Jurkat, Clone E6-1 (cell line): ENCODE measurements around the gene S100A13.
"Not testable (repeated sequence)": the region's sequence is repeated elsewhere in the genome, so short reads cannot be mapped to it uniquely, and the experiment has no call there.

Experiments
- DNase-seq: peaks from one replicate; pipeline ENCODE4 v3.0.0-alpha.2; 2011; ENCODE audit warnings: low read depth, low spot score
- H3K4me3 ChIP-seq: 2 replicates; pipeline ENCODE4 v1.5.1; 2011; ENCODE audit warnings: mild to moderate bottlenecking, low read length, control low read depth, moderate library complexity

The S100A13 gene

GRCh38 chr1:153610811-153611301 is 16.4 kb downstream of the S100A13 start:
- no peak for DNase-seq
- H3K4me3 ChIP-seq = no peak overlapping the region

DNA sequence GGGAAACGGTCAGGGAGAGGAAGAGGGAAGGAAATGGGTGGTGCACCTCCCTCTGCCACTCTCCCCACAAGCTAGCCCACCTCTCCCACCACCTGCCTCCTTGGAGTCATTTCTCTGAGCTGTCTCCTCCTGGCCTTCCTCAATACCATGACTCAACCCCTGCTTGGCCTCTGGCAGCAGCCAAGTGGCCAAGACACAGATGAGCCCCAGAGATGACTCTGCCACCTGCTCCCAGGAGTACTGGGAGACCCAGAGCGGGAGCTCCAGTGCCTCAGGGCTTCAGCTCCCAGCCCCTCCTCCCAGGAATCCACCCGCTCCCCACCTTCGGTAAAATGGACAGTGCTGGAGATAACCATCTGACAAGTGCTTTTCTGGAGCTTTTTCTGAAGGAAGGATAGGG is 17.0 kb downstream of the S100A13 start:
- no peak for DNase-seq
- no peak overlapping the region for H3K4me3 ChIP-seq

DNA sequence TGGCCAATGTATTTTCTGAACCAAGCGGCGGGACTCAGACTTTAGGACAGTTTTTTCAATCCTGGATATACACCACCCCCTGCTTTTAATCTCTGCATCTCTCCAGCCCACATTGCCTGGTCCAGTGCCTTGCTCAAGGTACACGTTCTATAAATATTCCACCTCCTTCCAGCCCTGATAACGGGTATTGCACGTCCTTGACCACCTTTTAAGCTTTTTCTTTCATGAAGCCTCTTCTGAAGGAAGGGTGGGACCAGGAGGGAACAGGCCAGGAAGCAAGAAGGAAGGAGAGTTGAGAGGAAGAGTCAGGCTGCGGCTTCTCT is 17.8 kb downstream of the S100A13 start:
- DNase-seq = no peak
- no peak overlapping the region for H3K4me3 ChIP-seq

- no peak for DNase-seq
- no peak overlapping the region for H3K4me3 ChIP-seq
Observed at GRCh38 chr1:153608742-153609584, 18.3 kb downstream of the S100A13 start.

- no peak overlapping the region for H3K4me3 ChIP-seq
- DNase-seq = no peak
Observed at GRCh38 chr1:153608089-153608682, 19.1 kb downstream of the S100A13 start.

GRCh38 chr1:153607381-153607780 is 19.9 kb downstream of the S100A13 start:
- DNase-seq = no peak
- no peak overlapping the region for H3K4me3 ChIP-seq

- H3K4me3 ChIP-seq = no peak overlapping the region
- no peak for DNase-seq
Observed at GRCh38 chr1:153606194-153606593, 21.1 kb downstream of the S100A13 start.

GRCh38 chr1:153602749-153603148 is 24.6 kb downstream of the S100A13 start:
- DNase-seq = peak; percentile 17
- no peak overlapping the region for H3K4me3 ChIP-seq

- H3K4me3 ChIP-seq = no peak overlapping the region
- DNase-seq = no peak
Observed at GRCh38 chr1:153599847-153600246, 27.5 kb downstream of the S100A13 start.

GRCh38 chr1:153598309-153599172 is 28.8 kb downstream of the S100A13 start:
- no peak overlapping the region for H3K4me3 ChIP-seq
- DNase-seq = peak; percentile 78

GRCh38 chr1:153597206-153597605 is 30.1 kb downstream of the S100A13 start:
- no peak overlapping the region for H3K4me3 ChIP-seq

DNA sequence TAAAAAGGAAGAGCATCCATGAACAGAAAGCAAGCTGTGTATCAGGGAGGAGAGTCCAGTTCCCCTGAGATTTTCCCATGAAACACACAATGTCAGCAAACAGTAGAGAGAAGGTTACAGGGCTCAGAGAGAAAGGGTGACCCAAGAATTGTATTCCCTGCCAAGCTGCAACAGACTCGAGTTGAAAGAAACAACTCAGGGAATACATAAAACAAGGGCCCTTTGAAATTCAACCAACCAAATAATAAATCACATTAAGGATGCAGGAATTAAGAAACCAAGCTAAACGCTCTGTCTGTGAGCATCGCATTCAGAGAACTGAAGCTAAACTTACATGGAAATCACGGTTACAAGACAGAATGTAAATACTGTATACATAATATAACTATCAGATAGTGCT is 34.6 kb downstream of the S100A13 start:
- no peak overlapping the region for H3K4me3 ChIP-seq
- no peak for DNase-seq

More at GRCh38 chr1:153597206-153597605, 30.1 kb downstream of the S100A13 start:
- DNase-seq = no peak

GRCh38 chr1:153588482-153588881 is 38.8 kb downstream of the S100A13 start:
- no peak overlapping the region for H3K4me3 ChIP-seq
- DNase-seq = no peak

DNA sequence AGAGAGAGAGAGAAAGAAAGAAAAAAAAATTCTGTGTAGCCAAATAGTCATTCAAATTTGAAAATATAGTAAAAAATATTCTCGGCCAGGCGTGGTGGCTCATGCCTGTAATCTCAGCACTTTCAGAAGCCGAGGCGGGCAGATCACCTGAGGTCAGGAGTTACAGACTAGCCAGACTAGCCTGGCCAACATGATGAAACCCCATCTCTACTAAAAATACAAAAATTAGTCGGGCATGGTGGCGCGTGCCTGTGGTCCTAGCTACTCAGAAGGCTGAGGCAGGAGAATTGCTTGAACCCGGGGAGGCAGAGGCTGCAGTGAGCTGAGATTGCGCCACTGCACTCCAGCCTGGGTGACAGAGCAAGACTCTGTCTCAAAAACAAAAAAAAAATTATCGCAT is 39.3 kb downstream of the S100A13 start:
- H3K4me3 ChIP-seq, DNase-seq: not testable (repeated sequence)

- no peak for DNase-seq
- H3K4me3 ChIP-seq = no peak overlapping the region
Observed at GRCh38 chr1:153587314-153587713, 40.0 kb downstream of the S100A13 start.

GRCh38 chr1:153586347-153586746 is 41.0 kb downstream of the S100A13 start:
- no peak for DNase-seq
- H3K4me3 ChIP-seq = no peak overlapping the region

DNA sequence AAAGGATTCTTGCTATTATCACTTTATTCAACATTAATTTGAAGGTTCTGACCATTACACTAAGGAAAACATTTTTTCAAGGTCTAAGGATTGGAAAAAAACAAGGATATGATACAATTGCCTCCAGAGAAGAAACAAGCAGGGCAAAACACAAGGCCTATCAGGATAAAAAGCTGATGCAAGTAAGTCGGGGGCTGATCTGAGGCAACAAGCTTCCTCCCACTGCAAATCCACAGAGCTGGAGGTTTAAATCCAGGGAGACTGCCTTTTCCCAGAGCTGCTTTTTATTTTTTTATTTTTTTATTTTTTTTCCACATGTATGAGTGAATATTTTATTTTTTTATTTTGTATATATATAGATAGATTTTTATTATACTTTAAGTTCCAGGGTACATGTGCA is 42.3 kb downstream of the S100A13 start:
- no peak for DNase-seq
- no peak overlapping the region for H3K4me3 ChIP-seq

GRCh38 chr1:153583976-153584375 is 43.3 kb downstream of the S100A13 start:
- no peak for DNase-seq
- no peak overlapping the region for H3K4me3 ChIP-seq

DNA sequence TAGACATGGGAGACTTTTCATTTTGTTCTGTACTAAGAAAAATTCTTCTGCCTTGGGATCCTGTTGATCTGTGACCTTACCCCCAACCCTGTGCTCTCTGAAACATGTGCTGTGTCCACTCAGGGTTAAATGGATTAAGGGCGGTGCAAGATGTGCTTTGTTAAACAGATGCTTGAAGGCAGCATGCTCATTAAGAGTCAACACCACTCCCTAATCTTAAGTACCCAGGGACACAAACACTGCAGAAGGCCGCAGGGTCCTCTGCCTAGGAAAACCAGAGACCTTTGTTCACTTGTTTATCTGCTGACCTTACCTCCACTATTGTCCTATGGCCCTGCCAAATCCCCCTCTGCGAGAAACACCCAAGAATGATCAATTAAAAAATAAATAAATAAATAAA is 43.8 kb downstream of the S100A13 start:
- not testable (repeated sequence) for H3K4me3 ChIP-seq, DNase-seq

- not testable (repeated sequence) for DNase-seq, H3K4me3 ChIP-seq
Observed at GRCh38 chr1:153582836-153583235, 44.5 kb downstream of the S100A13 start.
